ENCODE data around the gene DPP6.

Gene DPP6

GRCh38 chr7:154302380-154302779 is 250.2 kb downstream of the DPP6 start:
- TF ChIP-seq, protein P1, sequence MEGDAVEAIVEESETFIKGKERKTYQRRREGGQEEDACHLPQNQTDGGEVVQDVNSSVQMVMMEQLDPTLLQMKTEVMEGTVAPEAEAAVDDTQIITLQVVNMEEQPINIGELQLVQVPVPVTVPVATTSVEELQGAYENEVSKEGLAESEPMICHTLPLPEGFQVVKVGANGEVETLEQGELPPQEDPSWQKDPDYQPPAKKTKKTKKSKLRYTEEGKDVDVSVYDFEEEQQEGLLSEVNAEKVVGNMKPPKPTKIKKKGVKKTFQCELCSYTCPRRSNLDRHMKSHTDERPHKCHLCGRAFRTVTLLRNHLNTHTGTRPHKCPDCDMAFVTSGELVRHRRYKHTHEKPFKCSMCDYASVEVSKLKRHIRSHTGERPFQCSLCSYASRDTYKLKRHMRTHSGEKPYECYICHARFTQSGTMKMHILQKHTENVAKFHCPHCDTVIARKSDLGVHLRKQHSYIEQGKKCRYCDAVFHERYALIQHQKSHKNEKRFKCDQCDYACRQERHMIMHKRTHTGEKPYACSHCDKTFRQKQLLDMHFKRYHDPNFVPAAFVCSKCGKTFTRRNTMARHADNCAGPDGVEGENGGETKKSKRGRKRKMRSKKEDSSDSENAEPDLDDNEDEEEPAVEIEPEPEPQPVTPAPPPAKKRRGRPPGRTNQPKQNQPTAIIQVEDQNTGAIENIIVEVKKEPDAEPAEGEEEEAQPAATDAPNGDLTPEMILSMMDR (IDR thresholded peaks at IDR 0.05; ENCODE audit: low read depth, low read length, missing control alignments): no peak
- DNase-seq (ENCODE audit: low read depth): no peak
- no peak overlapping the region for H3K4me3 ChIP-seq (ENCODE audit: low read depth, low read length)

DNA sequence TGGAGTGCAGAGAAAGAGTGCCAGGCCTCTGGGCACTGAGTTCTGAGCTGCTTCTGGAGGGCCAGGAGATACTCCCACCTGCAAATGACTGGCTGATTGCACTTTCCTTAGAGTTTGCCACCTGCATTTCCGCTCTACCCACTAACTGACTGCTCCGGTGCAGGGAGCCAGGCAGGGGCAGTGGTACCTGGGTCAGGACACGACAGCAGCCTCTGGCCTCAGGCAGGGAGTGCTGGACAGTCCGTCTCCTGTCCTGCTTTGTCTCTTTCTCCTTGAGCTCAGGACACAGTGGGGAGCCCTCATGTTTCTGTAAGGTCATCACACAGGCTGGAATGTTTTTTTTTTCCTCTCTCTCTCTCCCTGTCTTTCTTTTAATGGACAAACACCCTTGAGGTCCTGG is 252.0 kb downstream of the DPP6 start:
- no peak for DNase-seq (ENCODE audit: low read depth)
- TF ChIP-seq, protein P1 (IDR thresholded peaks at IDR 0.05; ENCODE audit: low read depth, low read length, missing control alignments): no peak

DNA sequence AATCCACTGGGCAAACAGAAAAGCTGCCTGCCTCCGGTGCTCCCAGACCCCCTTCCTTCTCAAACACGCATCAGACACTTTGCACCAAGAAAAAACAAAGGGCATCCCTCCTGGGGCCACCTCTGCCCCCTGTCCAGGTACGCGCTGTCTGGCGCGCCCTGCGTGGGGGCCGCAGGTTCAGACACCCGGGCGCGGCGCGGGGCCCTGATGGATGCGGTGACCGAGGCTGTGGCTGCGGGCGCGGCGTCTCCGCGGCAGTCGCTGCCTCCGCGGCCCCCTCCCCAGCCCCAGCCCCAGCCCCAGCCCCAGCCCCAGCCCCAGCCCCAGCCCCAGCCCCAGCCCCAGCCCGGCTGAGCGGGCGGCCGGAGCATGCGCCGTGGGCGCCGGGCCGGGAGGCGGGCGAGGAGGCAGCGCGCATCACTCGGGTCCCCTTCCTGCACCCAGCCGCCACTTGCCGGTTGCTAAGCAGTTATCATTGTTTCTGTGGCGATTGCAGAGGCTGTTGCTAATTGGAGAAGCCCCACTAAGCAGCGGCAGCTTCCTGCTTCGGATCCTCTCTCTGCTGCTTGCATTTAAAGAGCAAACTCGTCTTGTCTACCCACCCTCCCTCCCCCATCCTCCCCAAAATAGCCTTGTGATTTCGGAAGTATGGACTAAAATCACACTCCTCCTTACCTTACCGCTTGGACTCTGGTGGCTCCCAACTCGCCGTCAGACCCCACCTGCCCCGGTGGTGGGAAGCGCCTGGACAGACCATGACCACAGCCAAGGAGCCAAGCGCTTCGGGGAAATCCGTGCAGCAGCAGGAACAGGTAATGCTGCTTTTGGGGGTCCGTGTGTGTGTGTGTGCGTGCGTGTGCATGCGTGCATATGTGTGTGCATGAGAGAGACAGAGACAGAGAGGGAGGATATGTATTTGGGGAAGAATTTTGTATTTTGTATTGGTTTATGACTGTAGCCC is 252.8 kb downstream of the DPP6 start:
- no peak overlapping the region for H3K4me3 ChIP-seq (ENCODE audit: low read depth, low read length)
- no peak for DNase-seq (ENCODE audit: low read depth)
- TF ChIP-seq, protein P1 (IDR thresholded peaks at IDR 0.05; ENCODE audit: low read depth, low read length, missing control alignments): no peak

More for the DNA sequence above, 252.0 kb downstream of the DPP6 start:
- no peak overlapping the region for H3K4me3 ChIP-seq (ENCODE audit: low read depth, low read length)

GRCh38 chr7:154306036-154306435 is 253.8 kb downstream of the DPP6 start:
- no peak for DNase-seq (ENCODE audit: low read depth)
- TF ChIP-seq, protein P1 (IDR thresholded peaks at IDR 0.05; ENCODE audit: low read depth, low read length, missing control alignments): no peak

GRCh38 chr7:154308928-154309327 is 256.7 kb downstream of the DPP6 start:
- TF ChIP-seq, protein P1 (IDR thresholded peaks at IDR 0.05; ENCODE audit: low read depth, low read length, missing control alignments): no peak
- H3K4me3 ChIP-seq (ENCODE audit: low read depth, low read length): no peak overlapping the region

More at GRCh38 chr7:154306036-154306435, 253.8 kb downstream of the DPP6 start:
- no peak overlapping the region for H3K4me3 ChIP-seq (ENCODE audit: low read depth, low read length)

GRCh38 chr7:154310114-154310513 is 257.9 kb downstream of the DPP6 start:
- DNase-seq (ENCODE audit: low read depth): no peak
- TF ChIP-seq, protein P1 (IDR thresholded peaks at IDR 0.05; ENCODE audit: low read depth, low read length, missing control alignments): no peak
- no peak overlapping the region for H3K4me3 ChIP-seq (ENCODE audit: low read depth, low read length)

More at GRCh38 chr7:154308928-154309327, 256.7 kb downstream of the DPP6 start:
- no peak for DNase-seq (ENCODE audit: low read depth)
